Measurements from ENCODE around the gene FGF11. TPM values are rescaled to one million over a fixed set of nuclear protein-coding genes. Genes with fewer than 3 reads are reported as not detected.
"Not testable (repeated sequence)": the region's sequence is repeated elsewhere in the genome, so short reads cannot be mapped to it uniquely, and the experiment has no call there.

The FGF11 gene
- polyA plus RNA-seq, 1 experiment: 0.63 TPM

DNA sequence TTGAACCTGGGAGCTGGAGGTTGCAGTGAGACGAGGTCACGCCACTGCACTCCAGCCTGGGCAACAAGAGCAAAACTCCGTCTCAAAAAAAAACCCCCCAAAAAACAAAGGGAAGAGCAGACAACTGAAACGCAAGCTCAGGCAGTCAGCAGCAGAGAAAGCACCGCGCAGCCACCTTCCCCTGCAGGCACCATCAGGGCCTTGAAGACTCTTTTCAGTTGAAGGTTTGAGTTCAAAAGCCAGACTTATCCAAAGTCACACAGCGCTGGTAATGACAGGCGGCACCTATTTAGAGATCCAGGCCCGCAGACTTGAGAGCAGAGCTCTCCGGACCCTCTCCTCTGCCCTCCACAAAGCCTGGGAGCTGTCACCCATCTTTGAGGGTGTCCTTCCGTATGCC is 29.0 kb downstream of the FGF11 start:
- ChIA-PET CTCF (interaction anchor here (0.8 kb wide), 1 partner anchor 92 kb away, joined by 3 read pairs; no protein-coding TSS in a partner anchor), POLR2A (interaction anchor here (1.9 kb wide), 1 partner anchor 10 kb away, joined by 6 read pairs; the partner anchor contains the start of gene ZBTB4)

GRCh38 chr17:7468804-7469389 is 29.6 kb downstream of the FGF11 start:
- no peak for TF ChIP-seq CTCF (IDR thresholded peaks at IDR 0.05; ENCODE audit: low read depth, low read length)
- H3K9me3 ChIP-seq (ENCODE audit: control insufficient read depth, insufficient read depth, low read length): no peaks in the 10 kb centered on the region
- H3K27me3 ChIP-seq (ENCODE audit: control insufficient read depth, insufficient read depth, low read length): no peaks in the 10 kb centered on the region
- DNase-seq (ENCODE audit: low read depth, low spot score): no peak
- ChIA-PET POLR2A (interaction anchor here (1.9 kb wide), 1 partner anchor 10 kb away, joined by 6 read pairs; the partner anchor contains the start of gene ZBTB4), CTCF (interaction anchor here (0.8 kb wide), 1 partner anchor 92 kb away, joined by 3 read pairs; no protein-coding TSS in a partner anchor)
- H3K4me3 ChIP-seq (ENCODE audit: low read depth, low read length): no peak overlapping the region
- no peak overlapping the region for H3K27ac ChIP-seq (ENCODE audit: low read depth, low read length)

More for the DNA sequence above, 29.0 kb downstream of the FGF11 start:
- Histone ChIP-seq H3K27ac (ENCODE audit: low read depth, low read length) (no peak overlapping the region), H3K27me3 (ENCODE audit: control insufficient read depth, insufficient read depth, low read length) (no peaks in the 10 kb centered on the region), H3K4me3 (ENCODE audit: low read depth, low read length) (no peak overlapping the region), H3K9me3 (ENCODE audit: control insufficient read depth, insufficient read depth, low read length) (no peaks in the 10 kb centered on the region)
- TF ChIP-seq CTCF (IDR thresholded peaks at IDR 0.05; ENCODE audit: low read depth, low read length): no peak
- DNase-seq (ENCODE audit: low read depth, low spot score): no peak

DNA sequence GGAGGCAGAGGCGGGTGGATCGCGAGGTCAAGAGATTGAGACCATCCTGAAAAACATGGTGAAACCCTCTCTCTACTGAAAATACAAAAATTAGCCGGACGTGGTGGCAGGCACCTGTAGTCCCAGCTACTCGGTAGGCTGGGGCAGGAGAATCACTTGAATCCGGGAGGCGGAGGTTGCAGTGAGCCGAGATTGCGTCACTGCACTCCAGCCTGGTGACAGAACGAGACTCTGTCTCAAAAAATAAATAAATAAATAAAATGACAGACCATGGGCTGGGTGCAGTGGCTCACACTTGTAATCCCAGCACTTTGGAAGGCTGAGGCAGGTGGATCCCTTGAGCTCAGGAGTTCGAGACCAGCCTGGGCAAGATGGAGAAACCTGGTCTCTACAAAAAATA is 30.5 kb downstream of the FGF11 start:
- DNase-seq (ENCODE audit: low read depth, low spot score); POLR2A ChIA-PET; H3K27ac ChIP-seq (ENCODE audit: low read depth, low read length); CTCF ChIA-PET; H3K27me3 ChIP-seq (ENCODE audit: control insufficient read depth, insufficient read depth, low read length); H3K4me3 ChIP-seq (ENCODE audit: low read depth, low read length); H3K9me3 ChIP-seq (ENCODE audit: control insufficient read depth, insufficient read depth, low read length): not testable (repeated sequence)

DNA sequence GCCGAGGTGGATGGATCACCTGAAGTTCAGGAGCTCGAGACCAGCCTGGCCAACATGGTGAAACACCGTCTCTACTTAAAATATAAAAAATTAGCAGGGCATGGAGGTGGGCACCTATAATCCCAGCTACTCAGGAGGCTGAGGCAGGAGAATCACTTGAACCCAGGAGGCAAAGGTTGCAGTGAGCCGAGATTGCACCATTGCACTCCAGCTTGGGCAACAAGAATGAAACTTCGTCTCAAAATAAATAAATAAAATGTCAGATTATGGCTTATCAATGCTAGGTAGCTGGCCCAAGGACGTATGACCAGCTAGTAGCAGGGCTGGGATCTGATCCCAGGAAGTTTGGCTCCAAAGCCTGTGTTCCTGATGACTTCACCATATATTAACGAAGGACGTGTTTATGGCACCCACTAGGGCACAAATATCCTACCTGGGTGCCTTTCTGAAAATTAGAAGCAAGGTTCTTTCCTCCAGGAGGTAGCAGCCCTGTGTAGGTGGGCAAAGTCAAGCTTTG is 31.2 kb downstream of the FGF11 start:
- POLR2A ChIA-PET: interaction anchor here (0.7 kb wide), 1 partner anchor 67 kb away, joined by 3 read pairs; the partner anchor contains the start of gene TMEM256
- H3K27ac ChIP-seq (ENCODE audit: low read depth, low read length); DNase-seq (ENCODE audit: low read depth, low spot score); H3K27me3 ChIP-seq (ENCODE audit: control insufficient read depth, insufficient read depth, low read length); CTCF ChIA-PET; H3K9me3 ChIP-seq (ENCODE audit: control insufficient read depth, insufficient read depth, low read length); H3K4me3 ChIP-seq (ENCODE audit: low read depth, low read length): not testable (repeated sequence)

DNA sequence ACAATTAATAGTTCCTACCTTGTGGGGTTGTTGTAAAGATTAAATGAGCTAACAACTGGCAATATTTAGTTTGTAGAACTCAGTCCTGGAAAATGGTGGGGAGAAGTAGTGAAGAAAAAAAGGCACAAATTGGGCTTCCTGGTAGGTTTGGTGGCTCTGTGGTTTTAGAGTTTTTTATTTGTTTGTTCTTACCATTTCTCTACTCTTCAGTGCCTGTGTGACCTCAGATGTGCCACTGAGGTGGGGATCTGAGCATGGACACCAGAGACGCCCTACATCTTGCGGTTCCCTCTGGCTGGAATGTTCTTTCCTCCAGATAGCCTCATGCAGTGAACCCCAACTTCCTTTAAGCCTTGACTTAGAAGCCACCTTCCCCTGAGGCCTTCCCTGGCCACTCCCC is 32.4 kb downstream of the FGF11 start:
- Histone ChIP-seq H3K4me3 (ENCODE audit: low read depth, low read length) (no peak overlapping the region), H3K27ac (ENCODE audit: low read depth, low read length) (no peak overlapping the region), H3K9me3 (ENCODE audit: control insufficient read depth, insufficient read depth, low read length) (no peaks in the 10 kb centered on the region), H3K27me3 (ENCODE audit: control insufficient read depth, insufficient read depth, low read length) (no peaks in the 10 kb centered on the region)
- no peak for DNase-seq (ENCODE audit: low read depth, low spot score)
- ChIA-PET CTCF (no interaction called here), POLR2A (no interaction called here)
- no peak for TF ChIP-seq CTCF (IDR thresholded peaks at IDR 0.05; ENCODE audit: low read depth, low read length)

DNA sequence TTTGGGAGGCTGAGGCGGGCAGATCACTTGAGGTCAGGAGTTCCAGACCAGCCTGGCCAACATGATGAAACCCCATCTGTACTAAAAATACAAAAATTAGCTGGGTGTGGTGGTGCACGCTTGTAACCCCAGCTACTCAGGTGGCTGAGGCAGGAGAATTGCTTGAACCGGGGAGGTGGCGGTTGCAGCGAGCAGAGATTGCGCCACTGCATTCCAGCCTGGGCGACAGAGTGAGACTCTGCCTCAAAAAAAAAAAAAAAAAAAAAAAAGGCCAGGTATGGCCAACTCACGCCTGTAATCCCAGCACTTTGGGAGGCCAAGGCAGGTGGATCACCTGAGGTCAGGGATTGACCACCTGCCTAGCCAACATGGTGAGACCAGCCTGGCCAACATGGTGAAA is 35.5 kb downstream of the FGF11 start:
- H3K9me3 ChIP-seq (ENCODE audit: control insufficient read depth, insufficient read depth, low read length); CTCF ChIA-PET; H3K27me3 ChIP-seq (ENCODE audit: control insufficient read depth, insufficient read depth, low read length); DNase-seq (ENCODE audit: low read depth, low spot score); H3K4me3 ChIP-seq (ENCODE audit: low read depth, low read length); H3K27ac ChIP-seq (ENCODE audit: low read depth, low read length): not testable (repeated sequence)
- POLR2A ChIA-PET: interaction anchor here (0.6 kb wide), 1 partner anchor 213 kb away, joined by 8 read pairs; no protein-coding TSS in a partner anchor

Measured in AG04450 (cell line).